HG03571 (cell line): ENCODE results near the gene PPAT.

Experiments used
- ATAC-seq: cut with Tn5 transposase; IDR thresholded peaks from one replicate; pipeline ENCODE4 v1.9.1; 2021; ENCODE audit not compliant: unreplicated experiment

Gene PPAT

GRCh38 chr4:56434599-56435139 is 746 bp downstream of the PPAT start:
- peak; percentile 19 for ATAC-seq

- ATAC-seq = no peak
Measured at GRCh38 chr4:56433280-56433679, 2.1 kb downstream of the PPAT start.

- no peak for ATAC-seq
Measured at GRCh38 chr4:56430203-56430602, 5.2 kb downstream of the PPAT start.

GRCh38 chr4:56427179-56427578 is 8.2 kb downstream of the PPAT start:
- ATAC-seq = no peak

- peak; percentile 84 for ATAC-seq
Measured at GRCh38 chr4:56426273-56426672, 9.1 kb downstream of the PPAT start.

- no peak for ATAC-seq
Measured at GRCh38 chr4:56425518-56425917, 9.9 kb downstream of the PPAT start.

- ATAC-seq = no peak
Measured at GRCh38 chr4:56424697-56425514, 10.5 kb downstream of the PPAT start.

DNA sequence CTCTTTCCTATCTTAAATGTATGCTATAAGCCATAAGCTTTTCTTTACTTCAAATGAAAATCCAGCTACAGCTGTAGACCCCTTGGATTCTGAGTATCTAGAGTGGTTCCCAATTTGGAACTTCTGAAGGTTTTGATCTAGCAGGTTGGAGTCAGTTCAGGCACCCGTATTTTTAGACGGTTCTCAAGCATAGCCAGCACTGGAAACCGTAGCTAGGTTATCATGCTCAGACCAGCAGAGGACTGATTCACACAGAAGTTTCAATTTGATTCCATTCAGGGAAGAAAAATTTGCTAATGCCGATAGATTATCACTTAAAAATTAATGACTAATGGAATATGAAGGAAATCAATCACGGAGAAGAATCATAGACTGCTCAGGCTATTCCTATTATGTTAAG is 11.2 kb downstream of the PPAT start:
- no peak for ATAC-seq

- ATAC-seq = no peak
Measured at GRCh38 chr4:56417396-56417795, 18.0 kb downstream of the PPAT start.

DNA sequence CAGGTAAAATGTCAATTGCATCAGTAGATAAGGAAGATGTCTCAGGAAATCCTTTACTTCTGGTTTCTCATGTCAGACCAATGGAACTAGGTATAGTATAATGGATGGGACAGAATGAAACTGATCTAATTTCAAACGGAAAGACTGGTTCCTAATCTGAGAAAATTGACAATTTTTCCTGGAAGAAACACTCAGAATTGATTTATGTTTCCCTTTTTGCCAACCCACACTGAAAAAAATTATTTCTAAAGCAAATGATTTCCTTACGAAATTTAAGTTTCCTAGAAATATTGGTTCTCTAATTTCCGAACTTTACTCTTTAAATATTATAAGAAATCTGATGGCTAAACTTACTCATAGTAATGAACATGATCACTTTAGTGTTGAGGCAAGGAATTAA is 19.1 kb downstream of the PPAT start:
- no peak for ATAC-seq

GRCh38 chr4:56414135-56414670 is 21.2 kb downstream of the PPAT start:
- no peak for ATAC-seq

- ATAC-seq = no peak
Measured at GRCh38 chr4:56410247-56411062, 25.0 kb downstream of the PPAT start.

DNA sequence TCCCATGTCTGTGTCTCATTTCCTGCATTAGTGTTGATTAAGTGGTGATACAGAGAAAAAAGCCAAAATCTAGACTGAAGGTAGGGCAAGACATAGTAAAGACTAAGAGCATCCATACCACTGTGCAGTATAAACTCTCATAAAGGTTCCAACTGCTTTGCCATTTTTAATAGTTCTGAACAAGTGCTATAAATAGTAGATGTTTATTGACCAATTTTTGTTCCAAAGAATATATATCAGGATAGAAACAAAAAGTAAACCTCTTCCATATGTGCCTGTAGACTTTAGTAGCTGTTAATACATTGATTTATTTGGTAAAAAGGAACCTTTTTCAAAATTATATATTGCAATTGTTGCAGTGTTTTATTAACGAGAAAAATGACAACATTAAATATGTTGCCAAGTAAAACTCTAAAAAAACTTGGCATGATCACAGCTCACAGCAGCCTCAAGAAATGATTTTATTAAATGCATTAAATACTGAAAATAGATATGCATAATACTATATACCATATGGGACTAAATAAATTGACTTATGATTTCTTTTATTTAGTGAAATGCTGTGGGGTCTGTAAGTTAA is 25.8 kb downstream of the PPAT start:
- ATAC-seq = no peak

- no peak for ATAC-seq
Measured at GRCh38 chr4:56408978-56409377, 26.4 kb downstream of the PPAT start.

- no peak for ATAC-seq
Measured at GRCh38 chr4:56406151-56406550, 29.3 kb downstream of the PPAT start.

DNA sequence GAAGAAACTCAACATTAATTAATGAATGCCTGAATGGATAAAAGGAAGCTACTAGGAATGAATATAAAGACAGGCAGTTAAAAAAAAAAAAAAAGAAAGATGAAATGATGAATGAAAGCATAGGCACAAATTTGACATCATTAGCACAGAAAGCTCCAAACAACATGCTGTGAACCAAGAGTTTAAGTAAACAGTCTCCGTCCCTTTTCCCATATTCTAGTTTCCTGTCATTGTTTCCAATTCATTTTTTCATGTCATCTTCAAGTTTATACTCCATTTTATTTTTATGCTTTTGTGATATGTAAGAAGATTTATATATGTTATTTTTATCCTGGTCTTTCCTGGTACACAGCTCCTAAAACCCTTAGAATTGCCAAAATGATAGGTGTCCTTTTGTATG is 30.4 kb downstream of the PPAT start:
- no peak for ATAC-seq

DNA sequence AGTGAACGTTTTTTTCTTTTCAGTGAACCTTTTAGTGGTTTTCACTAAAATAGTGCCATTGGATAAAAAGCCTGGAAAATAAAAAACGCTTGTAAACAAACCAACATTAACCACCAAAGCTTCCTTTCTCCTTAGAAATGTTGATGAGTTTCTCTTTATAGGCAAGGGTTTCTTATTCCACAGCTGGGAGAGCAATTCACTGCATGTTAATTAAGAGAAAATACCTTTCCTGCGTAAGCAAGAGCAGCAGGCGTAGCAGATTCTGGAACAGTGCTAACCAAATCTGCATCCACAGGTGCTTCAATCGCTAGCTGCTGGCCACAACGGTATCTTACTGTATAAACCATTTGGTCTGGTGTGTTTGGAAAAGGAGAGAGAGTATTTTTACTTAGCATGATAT is 34.9 kb downstream of the PPAT start:
- ATAC-seq = no peak

DNA sequence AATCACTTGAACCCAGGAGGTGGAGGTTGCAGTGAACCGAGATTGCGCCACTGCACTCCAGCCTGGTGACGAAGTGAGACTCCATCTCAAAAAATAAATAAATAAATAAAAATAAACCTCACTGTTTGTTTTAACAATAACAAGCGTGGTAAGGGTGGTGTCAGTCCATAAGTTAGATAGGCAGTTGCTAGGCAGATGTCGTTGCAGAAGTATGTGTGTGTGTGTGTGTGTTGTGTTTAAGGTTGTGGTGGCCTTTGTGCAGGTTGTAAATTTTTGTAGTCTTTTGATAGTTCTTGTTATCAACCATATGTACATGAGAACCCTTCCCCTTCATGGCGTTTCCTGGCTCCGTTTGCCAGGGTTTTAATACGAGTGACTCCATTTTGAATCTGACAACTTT is 44.1 kb downstream of the PPAT start:
- ATAC-seq = no peak

DNA sequence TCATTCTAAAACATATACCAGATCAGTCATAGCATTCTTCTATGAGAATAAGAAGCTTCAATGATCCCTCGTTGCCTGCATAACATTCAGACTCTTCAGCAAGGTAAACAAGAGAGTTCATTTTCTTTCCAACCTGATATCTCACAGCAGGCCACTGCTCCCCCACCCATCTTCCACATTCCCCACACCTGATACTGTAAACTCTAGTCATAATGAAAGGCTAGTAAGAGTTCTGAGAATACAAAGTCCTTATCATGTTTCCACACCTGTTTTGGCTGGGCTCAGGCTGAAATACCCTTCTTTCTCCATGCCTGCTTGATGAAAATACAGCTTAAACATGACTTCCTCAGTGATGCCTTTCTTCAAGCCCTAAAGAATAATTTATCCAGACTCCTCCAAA is 45.9 kb downstream of the PPAT start:
- no peak for ATAC-seq

DNA sequence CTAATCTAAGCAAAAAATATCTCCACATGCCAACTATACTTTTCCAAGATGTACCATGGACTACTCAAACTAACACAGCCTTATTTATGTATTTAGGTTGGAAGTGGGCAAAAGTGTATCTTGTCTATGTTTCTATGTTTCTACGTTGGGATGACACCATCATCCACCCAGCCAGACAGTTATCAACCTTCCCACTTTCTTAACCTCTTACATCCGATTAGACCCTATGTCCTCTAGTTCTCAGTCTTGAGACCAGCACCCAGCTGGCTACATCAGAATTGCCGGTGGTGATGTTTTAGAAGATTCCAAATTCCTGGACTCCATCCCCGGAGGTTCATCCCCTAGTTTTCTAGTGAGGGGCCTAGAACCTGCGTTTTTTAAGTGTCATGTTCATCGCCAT is 47.1 kb downstream of the PPAT start:
- ATAC-seq = no peak
